Loucy (cell line): ENCODE results near the gene HNF1B.

ENCODE experiments used
- H2AFZ ChIP-seq: fragments of 200-600 bp; sonication (generic); 2 replicates; pipeline ENCODE4 v1.6.0; 2016; ENCODE audit warnings: antibody characterized with exemption, mild to moderate bottlenecking, low read length, moderate library complexity
- H3F3A ChIP-seq: fragments of 200-600 bp; 2 replicates; pipeline ENCODE4 v1.6.0; 2016; ENCODE audit warnings: antibody characterized with exemption, low read depth, mild to moderate bottlenecking
- H3K27me3 ChIP-seq: fragments of 200-600 bp; sonication (generic); 2 replicates; pipeline ENCODE4 v1.6.1; 2014; ENCODE audit warnings: low read length, mild to moderate bottlenecking; ENCODE audit not compliant: insufficient read depth, poor library complexity, severe bottlenecking
- H3K36me3 ChIP-seq: fragments of 200-600 bp; sonication (generic); 2 replicates; pipeline ENCODE4 v1.6.1; 2016; ENCODE audit warnings: low read length; ENCODE audit not compliant: insufficient read depth
- H3K4me1 ChIP-seq: fragments of 200-600 bp; sonication (generic); 2 replicates; pipeline ENCODE4 v1.5.1; 2014; ENCODE audit warnings: low read length, mild to moderate bottlenecking; ENCODE audit not compliant: insufficient read depth, poor library complexity, severe bottlenecking
- H3K4me2 ChIP-seq: fragments of 200-600 bp; sonication (generic); 2 replicates; pipeline ENCODE4 v1.6.0; 2014; ENCODE audit warnings: antibody characterized with exemption, low read length, low read depth, mild to moderate bottlenecking; ENCODE audit not compliant: poor library complexity, severe bottlenecking
- H3K4me3 ChIP-seq: fragments of 200-600 bp; sonication (generic); 2 replicates; pipeline ENCODE4 v1.5.1; 2014; ENCODE audit warnings: low read length, mild to moderate bottlenecking, mixed read lengths; ENCODE audit not compliant: poor library complexity, severe bottlenecking
- H3K79me2 ChIP-seq: fragments of 200-600 bp; sonication (generic); 2 replicates; pipeline ENCODE4 v1.6.1; 2014; ENCODE audit warnings: low read length; ENCODE audit not compliant: insufficient read depth
- H3K9ac ChIP-seq: fragments of 200-600 bp; sonication (generic); 2 replicates; pipeline ENCODE4 v1.6.0; 2014; ENCODE audit warnings: mild to moderate bottlenecking, low read depth, low read length, moderate library complexity; ENCODE audit not compliant: poor library complexity, severe bottlenecking
- H3K9me2 ChIP-seq: fragments of 200-600 bp; sonication (generic); replicated peaks from 2 replicates; pipeline ENCODE4 v1.6.1; 2016; ENCODE audit warnings: low read depth, low read length, mixed read lengths
- H3K9me3 ChIP-seq: fragments of 200-600 bp; sonication (generic); 2 replicates; pipeline ENCODE4 v1.6.1; 2014; ENCODE audit warnings: mild to moderate bottlenecking, antibody characterized with exemption, low read length, low read depth; ENCODE audit not compliant: insufficient read depth
- H4K20me1 ChIP-seq: fragments of 200-600 bp; sonication (generic); 2 replicates; pipeline ENCODE4 v1.6.0; 2014; ENCODE audit warnings: antibody characterized with exemption, low read length, mild to moderate bottlenecking; ENCODE audit not compliant: insufficient read depth, poor library complexity, severe bottlenecking
- EZH2phosphoT487 ChIP-seq: fragments of 200-600 bp; IDR thresholded peaks from 2 replicates; pipeline ENCODE4 v1.6.1; 2018; ENCODE audit warnings: antibody characterized with exemption, mild to moderate bottlenecking, moderate library complexity, borderline replicate concordance
- TF ChIP-seq, protein P1 (sequence below): fragments of 200-600 bp; sonication (generic); conservative IDR thresholded peaks from 2 replicates; pipeline ENCODE4 v1.5.1; 2014; ENCODE audit warnings: mild to moderate bottlenecking, antibody characterized with exemption, low read length

The HNF1B gene

DNA sequence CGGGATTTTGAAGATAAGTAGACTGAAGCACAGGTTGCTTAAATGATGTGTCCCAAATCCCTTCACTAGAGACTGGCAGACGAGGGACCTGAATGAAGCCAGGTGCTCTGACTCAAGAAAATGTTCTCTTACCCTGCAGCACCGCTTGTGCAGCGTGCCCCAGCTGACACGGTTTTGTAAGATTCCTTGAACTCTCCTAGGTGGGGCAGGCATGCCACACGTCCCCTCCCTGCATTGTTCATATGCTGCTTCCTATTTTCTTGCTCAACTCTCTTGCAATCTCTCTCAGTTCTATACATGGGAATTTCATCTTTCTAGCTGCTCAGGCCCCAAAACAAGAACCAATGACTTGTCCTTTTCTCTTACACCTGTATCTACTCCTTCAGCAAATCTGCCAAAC, 22.1 kb upstream of the HNF1B start:
- Histone ChIP-seq H4K20me1 (no peaks in the 10 kb centered on the region), H3K79me2 (no peaks in the 10 kb centered on the region), H3K9me2 (no peaks in the 10 kb centered on the region), H3K4me2 (no peak overlapping the region), H3F3A (no peaks in the 10 kb centered on the region), H3K4me3 (no peak overlapping the region), H3K4me1 (no peaks in the 10 kb centered on the region), H3K27me3 (no peaks in the 10 kb centered on the region), H2AFZ (no peak overlapping the region), H3K9me3 (no peaks in the 10 kb centered on the region), H3K36me3 (no peaks in the 10 kb centered on the region), H3K9ac (no peak overlapping the region)
- TF ChIP-seq, protein P1, sequence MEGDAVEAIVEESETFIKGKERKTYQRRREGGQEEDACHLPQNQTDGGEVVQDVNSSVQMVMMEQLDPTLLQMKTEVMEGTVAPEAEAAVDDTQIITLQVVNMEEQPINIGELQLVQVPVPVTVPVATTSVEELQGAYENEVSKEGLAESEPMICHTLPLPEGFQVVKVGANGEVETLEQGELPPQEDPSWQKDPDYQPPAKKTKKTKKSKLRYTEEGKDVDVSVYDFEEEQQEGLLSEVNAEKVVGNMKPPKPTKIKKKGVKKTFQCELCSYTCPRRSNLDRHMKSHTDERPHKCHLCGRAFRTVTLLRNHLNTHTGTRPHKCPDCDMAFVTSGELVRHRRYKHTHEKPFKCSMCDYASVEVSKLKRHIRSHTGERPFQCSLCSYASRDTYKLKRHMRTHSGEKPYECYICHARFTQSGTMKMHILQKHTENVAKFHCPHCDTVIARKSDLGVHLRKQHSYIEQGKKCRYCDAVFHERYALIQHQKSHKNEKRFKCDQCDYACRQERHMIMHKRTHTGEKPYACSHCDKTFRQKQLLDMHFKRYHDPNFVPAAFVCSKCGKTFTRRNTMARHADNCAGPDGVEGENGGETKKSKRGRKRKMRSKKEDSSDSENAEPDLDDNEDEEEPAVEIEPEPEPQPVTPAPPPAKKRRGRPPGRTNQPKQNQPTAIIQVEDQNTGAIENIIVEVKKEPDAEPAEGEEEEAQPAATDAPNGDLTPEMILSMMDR: no peak
- TF ChIP-seq EZH2phosphoT487: no peak

DNA sequence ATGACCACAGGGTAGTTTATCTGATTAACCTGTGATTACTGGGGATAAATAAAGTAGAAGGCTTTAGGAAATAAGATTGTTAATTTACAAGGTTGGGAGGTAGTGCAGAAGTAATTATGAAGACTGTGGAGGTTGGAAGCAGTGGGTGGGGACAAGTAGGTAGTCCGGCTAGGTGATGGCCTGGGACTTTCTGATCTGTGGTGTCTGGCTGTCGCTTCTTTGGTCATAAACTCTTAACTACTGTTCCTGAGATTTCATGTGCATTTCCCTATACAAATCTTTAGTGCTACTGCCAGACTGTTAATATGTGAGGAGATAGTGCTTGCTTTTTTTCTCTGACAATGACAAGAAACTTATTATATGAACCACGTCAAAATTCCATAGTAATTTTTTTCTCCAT, 19.5 kb upstream of the HNF1B start:
- Histone ChIP-seq H3K9me2 (no peaks in the 10 kb centered on the region), H3K9ac (no peak overlapping the region), H3K9me3 (no peaks in the 10 kb centered on the region), H3F3A (no peaks in the 10 kb centered on the region), H3K4me3 (no peak overlapping the region), H3K4me1 (no peaks in the 10 kb centered on the region), H3K36me3 (no peaks in the 10 kb centered on the region), H2AFZ (no peak overlapping the region), H3K27me3 (no peaks in the 10 kb centered on the region), H3K4me2 (no peak overlapping the region), H3K79me2 (no peaks in the 10 kb centered on the region), H4K20me1 (no peaks in the 10 kb centered on the region)
- TF ChIP-seq EZH2phosphoT487: no peak

- no peaks in the 10 kb centered on the region for H3K9me3 ChIP-seq
- H4K20me1 ChIP-seq: no peaks in the 10 kb centered on the region
- no peak overlapping the region for H3K9ac ChIP-seq
- TF ChIP-seq, protein P1: no peak
- TF ChIP-seq EZH2phosphoT487: no peak
- H3F3A ChIP-seq: no peaks in the 10 kb centered on the region
- no peak overlapping the region for H3K4me3 ChIP-seq
- H3K4me2 ChIP-seq: no peak overlapping the region
- no peaks in the 10 kb centered on the region for H3K36me3 ChIP-seq
- no peak overlapping the region for H2AFZ ChIP-seq
- H3K27me3 ChIP-seq: no peaks in the 10 kb centered on the region
- H3K9me2 ChIP-seq: no peaks in the 10 kb centered on the region
- H3K4me1 ChIP-seq: no peaks in the 10 kb centered on the region
- no peaks in the 10 kb centered on the region for H3K79me2 ChIP-seq
These were observed 17.8 kb upstream of the HNF1B start for GRCh38 chr17:37762666-37763065.

DNA sequence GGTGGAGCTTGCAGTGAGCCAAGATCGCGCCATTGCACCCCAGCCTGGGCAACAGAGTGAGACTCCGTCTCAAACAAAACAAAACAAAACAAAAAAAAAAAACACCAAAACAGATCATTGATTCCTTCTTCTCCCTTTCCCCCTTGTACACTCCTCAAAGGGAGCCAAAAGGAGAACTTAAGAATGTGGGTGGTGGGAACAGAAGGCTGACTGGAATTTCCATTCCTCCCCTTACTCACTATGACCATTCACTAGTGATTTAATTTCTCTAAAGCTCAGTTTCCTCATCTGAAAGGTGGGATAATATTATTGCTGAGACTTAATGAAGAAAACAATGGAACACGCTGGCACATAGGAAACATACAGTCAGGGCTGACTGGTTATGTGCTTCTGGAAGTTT, 17.1 kb upstream of the HNF1B start:
- no peaks in the 10 kb centered on the region for H4K20me1 ChIP-seq
- no peaks in the 10 kb centered on the region for H3K36me3 ChIP-seq
- H3K9me2 ChIP-seq: no peaks in the 10 kb centered on the region
- H3K27me3 ChIP-seq: no peaks in the 10 kb centered on the region
- no peaks in the 10 kb centered on the region for H3K9me3 ChIP-seq
- no peak overlapping the region for H2AFZ ChIP-seq
- no peaks in the 10 kb centered on the region for H3K79me2 ChIP-seq
- no peaks in the 10 kb centered on the region for H3F3A ChIP-seq
- H3K4me2 ChIP-seq: no peak overlapping the region
- H3K4me3 ChIP-seq: no peak overlapping the region
- H3K4me1 ChIP-seq: no peaks in the 10 kb centered on the region
- no peak overlapping the region for H3K9ac ChIP-seq
- TF ChIP-seq, protein P1: no peak
- TF ChIP-seq EZH2phosphoT487: no peak
